Measurements from ENCODE around the gene SH3TC1. TPM values are rescaled to one million over a fixed set of nuclear protein-coding genes. Genes with fewer than 3 reads are reported as not detected.

The SH3TC1 gene
- total and polyA plus RNA-seq, 10 of the 15 experiments (the other 5 are each of a cell fraction or from before 2014, with no cell fraction given): 0.19 to 47.0 (median 18.4) TPM

DNA sequence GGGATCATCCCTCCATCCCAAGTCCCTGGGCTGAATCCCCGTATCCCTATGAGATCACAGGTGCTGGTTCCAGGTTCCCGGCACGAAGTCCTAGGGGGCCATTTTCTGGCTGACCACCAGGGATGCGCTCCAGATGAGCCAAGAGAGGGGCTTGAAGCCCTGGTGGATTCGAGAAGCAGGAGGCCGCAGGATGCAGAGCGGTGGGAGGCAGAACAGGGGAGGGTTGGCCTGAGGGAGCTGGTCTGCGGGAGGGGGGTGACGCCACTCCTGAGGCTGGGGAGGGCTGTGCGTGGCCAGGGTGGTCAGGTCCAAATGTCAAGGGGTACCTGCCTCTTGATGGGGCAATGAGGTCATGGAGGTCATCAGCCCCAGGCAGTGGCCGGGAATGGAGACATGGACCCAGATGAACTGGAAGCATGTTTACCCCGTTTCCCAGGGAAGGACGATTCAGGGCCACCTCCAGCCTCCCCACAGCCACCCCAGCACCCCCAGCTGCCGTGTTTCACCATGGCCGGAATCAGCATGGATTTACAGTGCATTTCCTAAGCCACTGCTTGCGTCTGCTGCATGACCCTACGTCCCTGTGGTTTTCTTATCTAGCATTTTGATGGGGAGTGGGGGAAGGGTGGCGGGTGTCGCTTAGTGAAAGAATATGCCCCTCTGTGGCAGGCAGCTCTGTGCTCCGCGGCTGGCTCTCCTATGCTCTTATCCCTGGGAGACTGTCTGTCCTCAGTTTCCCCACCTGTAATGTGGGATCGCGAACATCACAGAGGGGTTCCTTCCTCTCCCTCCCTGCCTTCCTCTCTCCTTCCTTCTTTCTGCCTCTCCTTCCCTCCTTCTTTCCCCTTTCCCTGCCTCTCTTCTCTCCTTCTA is 53.4 kb downstream of the SH3TC1 start:
- no TSS peak for BruUV-seq (replicated peaks)

More for the DNA sequence above, 53.4 kb downstream of the SH3TC1 start:
- Histone ChIP-seq H2AFZ (ENCODE audit: control insufficient read depth, low read depth, low read length) (no peak overlapping the region), H3K4me3 (no peak overlapping the region), H3K9me3 (replicated peaks; ENCODE audit: control insufficient read depth, insufficient read depth, low read length) (no peaks in the 10 kb centered on the region), H3K4me1 (ENCODE audit: control insufficient read depth, insufficient read depth, low read length) (no peaks in the 10 kb centered on the region), H4K20me1 (ENCODE audit: control insufficient read depth, insufficient read depth) (no peaks in the 10 kb centered on the region), H3K27ac (ENCODE audit: control insufficient read depth, insufficient read depth) (no peak overlapping the region), H3K36me3 (ENCODE audit: control insufficient read depth in 2 of 2, insufficient read depth in 2 of 2, low read length in 1 of 2) (no peaks in the 10 kb centered on the region), H3K4me2 (ENCODE audit: control insufficient read depth, insufficient read depth) (no peak overlapping the region), H3K79me2 (ENCODE audit: control insufficient read depth, insufficient read depth, low read length) (no peaks in the 10 kb centered on the region), H3K9ac (ENCODE audit: control insufficient read depth, insufficient read depth, low read length) (no peak overlapping the region), H3K27me3 (replicated peaks in 1 of 2; ENCODE audit: control insufficient read depth in 2 of 2, insufficient read depth in 2 of 2, low read length in 1 of 2) (no peaks in the 10 kb centered on the region; a peak in 1 of 4 replicates)
- intact Hi-C loops (cut with micrococcal nuclease; ENCODE audit: unreplicated experiment): no loop called here
- POLR2A ChIA-PET: no interaction called here
- WGBS (ENCODE audit: insufficient coverage, insufficient replicate concordance, low lambda C conversion rate, missing lambda C conversion rate): 52% methylated on average over 23 of the region's 23 CpGs
- CTCF ChIA-PET: no interaction called here
- FAIRE-seq (no peak), ATAC-seq (no peak), DNase-seq (ENCODE audit: low read depth, low spot score) (no peak)
- in situ Hi-C loops (cut with MboI): no loop called here
- RAD21 ChIA-PET (ENCODE audit: unreplicated experiment): no interaction called here
- SMC1A ChIA-PET (ENCODE audit: uncharacterized antibody, unreplicated experiment): no interaction called here
- no peak for TF ChIP-seq MTA3 (IDR thresholded peaks at IDR 0.05; ENCODE audit: borderline replicate concordance, low read length)
- no peak for TF ChIP-seq RFX5 (IDR thresholded peaks at IDR 0.05; ENCODE audit: low read depth, low read length)
- no peak for TF ChIP-seq RCOR1 (conservative IDR thresholded peaks at IDR 0.05; ENCODE audit: low read depth, low read length)
- TF ChIP-seq, protein P1, sequence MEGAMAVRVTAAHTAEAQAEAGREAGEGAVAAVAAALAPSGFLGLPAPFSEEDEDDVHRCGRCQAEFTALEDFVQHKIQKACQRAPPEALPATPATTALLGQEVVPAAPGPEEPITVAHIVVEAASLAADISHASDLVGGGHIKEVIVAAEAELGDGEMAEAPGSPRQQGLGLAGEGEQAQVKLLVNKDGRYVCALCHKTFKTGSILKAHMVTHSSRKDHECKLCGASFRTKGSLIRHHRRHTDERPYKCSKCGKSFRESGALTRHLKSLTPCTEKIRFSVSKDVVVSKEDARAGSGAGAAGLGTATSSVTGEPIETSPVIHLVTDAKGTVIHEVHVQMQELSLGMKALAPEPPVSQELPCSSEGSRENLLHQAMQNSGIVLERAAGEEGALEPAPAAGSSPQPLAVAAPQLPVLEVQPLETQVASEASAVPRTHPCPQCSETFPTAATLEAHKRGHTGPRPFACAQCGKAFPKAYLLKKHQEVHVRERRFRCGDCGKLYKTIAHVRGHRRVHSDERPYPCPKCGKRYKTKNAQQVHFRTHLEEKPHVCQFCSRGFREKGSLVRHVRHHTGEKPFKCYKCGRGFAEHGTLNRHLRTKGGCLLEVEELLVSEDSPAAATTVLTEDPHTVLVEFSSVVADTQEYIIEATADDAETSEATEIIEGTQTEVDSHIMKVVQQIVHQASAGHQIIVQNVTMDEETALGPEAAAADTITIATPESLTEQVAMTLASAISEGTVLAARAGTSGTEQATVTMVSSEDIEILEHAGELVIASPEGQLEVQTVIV (IDR thresholded peaks at IDR 0.05; ENCODE audit: borderline replicate concordance, partially characterized antibody): no peak
- TF ChIP-seq EP300 (IDR thresholded peaks at IDR 0.05; ENCODE audit: borderline replicate concordance in 1 of 2, control insufficient read depth in 1 of 2, low read depth in 2 of 2, low read length in 2 of 2): no peak

All from GM12878 (cell line).